Trophoblast cell (in vitro differentiated cells and primary cell): ENCODE measurements around the gene CLIC4.
A peak's percentile ranks its signal among the peaks of the same experiment; 100 is the strongest.

Experiments
- DNase-seq, 2 donors: peaks; one replicate each; pipeline ENCODE4 v3.0.0-alpha.2; 2016
- H2AFZ ChIP-seq: 2 replicates; pipeline ENCODE4 v1.6.1; 2013; ENCODE audit warnings: low read length, moderate library complexity, mild to moderate bottlenecking; ENCODE audit not compliant: insufficient read depth, poor library complexity
- H2AK5ac ChIP-seq: 2 replicates; pipeline ENCODE4 v1.6.1; 2013; ENCODE audit warnings: mild to moderate bottlenecking, low read length
- H2BK120ac ChIP-seq: 2 replicates; pipeline ENCODE4 v1.6.1; 2013; ENCODE audit warnings: low read length, mild to moderate bottlenecking, moderate library complexity; ENCODE audit not compliant: insufficient read depth, poor library complexity
- H2BK12ac ChIP-seq: 2 replicates; pipeline ENCODE4 v1.6.1; 2013; ENCODE audit warnings: mild to moderate bottlenecking, low read length, moderate library complexity
- H2BK5ac ChIP-seq: 2 replicates; pipeline ENCODE4 v1.6.1; 2013; ENCODE audit warnings: low read length, low read depth, moderate library complexity, mild to moderate bottlenecking; ENCODE audit not compliant: poor library complexity
- H3K14ac ChIP-seq: 2 replicates; pipeline ENCODE4 v1.6.1; 2013; ENCODE audit warnings: mild to moderate bottlenecking, low read length
- H3K18ac ChIP-seq: 2 replicates; pipeline ENCODE4 v1.6.1; 2013; ENCODE audit warnings: mild to moderate bottlenecking, low read length
- H3K23ac ChIP-seq: 2 replicates; pipeline ENCODE4 v1.6.1; 2013; ENCODE audit warnings: low read length
- H3K27ac ChIP-seq: 2 replicates; pipeline ENCODE4 v1.5.1; 2013; ENCODE audit warnings: low read depth, mild to moderate bottlenecking, inconsistent platforms, low read length, moderate library complexity
- H3K27me3 ChIP-seq: 2 replicates; pipeline ENCODE4 v1.6.1; 2013; ENCODE audit warnings: inconsistent platforms, mild to moderate bottlenecking, low read length, moderate library complexity; ENCODE audit not compliant: insufficient read depth
- H3K36me3 ChIP-seq, 2 experiments: 1 replicate in 1 of 2; 2 replicates in 1 of 2; pipeline ENCODE4 v1.6.1; 2013; ENCODE audit warnings: low read length in 2 of 2, mild to moderate bottlenecking in 2 of 2, moderate library complexity in 1 of 2; ENCODE audit not compliant: insufficient read depth in 2 of 2, control insufficient read depth in 1 of 2
- H3K4ac ChIP-seq: 2 replicates; pipeline ENCODE4 v1.6.1; 2013; ENCODE audit warnings: low read depth, mild to moderate bottlenecking, low read length, moderate library complexity
- H3K4me1 ChIP-seq, 2 experiments: 1 replicate in 1 of 2; 2 replicates in 1 of 2; pipeline ENCODE4 v1.6.1; 2013; ENCODE audit warnings: low read length in 2 of 2, mild to moderate bottlenecking in 2 of 2, moderate library complexity in 1 of 2; ENCODE audit not compliant: insufficient read depth in 2 of 2, control insufficient read depth in 1 of 2
- H3K4me2 ChIP-seq: 2 replicates; pipeline ENCODE4 v1.6.1; 2013; ENCODE audit warnings: inconsistent platforms, mild to moderate bottlenecking, low read length, moderate library complexity
- H3K4me3 ChIP-seq: 2 replicates; pipeline ENCODE4 v1.5.1; 2013; ENCODE audit warnings: mild to moderate bottlenecking, low read depth, low read length, inconsistent platforms
- H3K79me1 ChIP-seq: one replicate; pipeline ENCODE4 v1.6.1; 2013; ENCODE audit warnings: low read length
- H3K79me2 ChIP-seq: 2 replicates; pipeline ENCODE4 v1.6.1; 2013; ENCODE audit warnings: low read length, mild to moderate bottlenecking; ENCODE audit not compliant: control insufficient read depth, insufficient read depth, poor library complexity
- H3K9ac ChIP-seq: 2 replicates; pipeline ENCODE4 v1.6.1; 2013; ENCODE audit warnings: mild to moderate bottlenecking, low read length
- H3K9me3 ChIP-seq: 2 replicates; pipeline ENCODE4 v1.6.1; 2013; ENCODE audit warnings: low read depth, mild to moderate bottlenecking, control low read depth, inconsistent platforms, low read length; ENCODE audit not compliant: insufficient read depth
- H4K12ac ChIP-seq: 2 replicates; pipeline ENCODE4 v1.6.1; 2013; ENCODE audit warnings: low read depth, mild to moderate bottlenecking, low read length, moderate library complexity
- H4K8ac ChIP-seq: 2 replicates; pipeline ENCODE4 v1.6.1; 2013; ENCODE audit warnings: low read depth, mild to moderate bottlenecking, low read length, moderate library complexity
- H4K91ac ChIP-seq: one replicate; pipeline ENCODE4 v1.6.1; 2013; ENCODE audit warnings: low read depth, mild to moderate bottlenecking, low read length, moderate library complexity
- WGBS: extraction: QIAGEN DNeasy Blood & Tissue Kit; methylation state at CpG from one replicate; pipeline ENCODE4 v1.1.7; 2013; ENCODE audit warnings: missing lambda C conversion rate; ENCODE audit not compliant: insufficient read length, insufficient coverage; ENCODE audit errors: extremely low coverage; 5-methylcytosine and 5-hydroxymethylcytosine counted together

Gene CLIC4

GRCh38 chr1:24886241-24886640 lies 141.0 kb downstream of the CLIC4 start:
- Histone ChIP-seq H3K79me1 (no peaks in the 10 kb centered on the region), H3K9me3 (peaks cover 8% of the 10 kb centered on the region), H3K23ac (no peak overlapping the region), H3K9ac (no peak overlapping the region), H4K8ac (no peak overlapping the region), H2AFZ (no peak overlapping the region), H4K12ac (no peak overlapping the region), H2AK5ac (no peak overlapping the region), H3K4me1 (no peaks in the 10 kb centered on the region), H3K14ac (no peak overlapping the region), H3K18ac (no peak overlapping the region), H2BK5ac (no peak overlapping the region), H2BK120ac (no peak overlapping the region), H3K36me3 (no peaks in the 10 kb centered on the region), H4K91ac (no peak overlapping the region), H3K79me2 (no peaks in the 10 kb centered on the region), H3K4me2 (no peak overlapping the region), H3K27me3 (no peaks in the 10 kb centered on the region), H3K4ac (no peak overlapping the region), H3K4me3 (no peak overlapping the region), H3K27ac (no peak overlapping the region), H2BK12ac (no peak overlapping the region)
- WGBS, result no CpG with 5 or more reads among the region's 1 CpG
- DNase-seq, result no peak

DNA sequence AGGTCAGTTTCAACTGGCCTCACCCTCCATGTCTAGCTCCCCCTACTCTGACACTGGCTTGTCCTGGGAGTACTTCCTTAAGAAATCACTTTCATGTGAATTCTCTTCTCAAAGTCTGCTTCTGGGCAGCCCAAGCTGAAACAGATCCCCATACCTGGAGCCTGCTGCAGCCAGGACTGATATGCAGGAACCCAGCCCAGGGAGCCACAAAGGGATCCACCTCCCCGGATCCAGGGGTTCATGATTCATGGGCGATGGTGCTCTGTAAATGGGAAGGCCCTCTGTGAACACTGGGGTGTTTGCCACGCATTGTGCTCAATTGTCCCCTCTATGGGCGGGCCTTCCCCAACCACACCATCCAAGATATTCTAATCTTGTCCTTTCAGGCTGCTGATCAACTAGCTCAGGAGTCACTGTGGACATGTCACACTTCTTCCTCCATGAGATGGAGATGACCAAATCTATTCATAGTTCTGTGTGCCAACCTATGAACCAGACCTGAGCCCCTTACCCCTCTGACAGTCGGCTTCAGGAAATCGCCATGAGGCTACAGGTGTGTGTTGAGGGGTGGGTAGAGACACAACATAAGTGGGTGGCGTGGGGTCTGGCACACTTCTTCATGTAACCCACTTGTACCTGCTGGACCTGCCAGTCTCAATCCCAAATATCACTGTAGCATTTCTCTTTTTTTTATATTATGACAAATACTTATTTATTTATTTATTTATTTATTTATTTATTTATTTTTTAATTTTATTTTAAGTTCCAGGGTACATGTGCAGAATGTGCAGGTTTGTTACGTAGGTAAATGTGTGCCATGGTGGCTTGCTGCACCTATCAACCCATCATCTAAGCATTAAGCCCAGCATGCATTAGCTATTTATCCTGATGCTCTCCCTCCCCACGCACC lies 143.1 kb downstream of the CLIC4 start:
- H4K12ac ChIP-seq, result no peak overlapping the region
- H3K36me3 ChIP-seq, result no peaks in the 10 kb centered on the region
- no peak overlapping the region for H4K8ac ChIP-seq
- WGBS, result no CpG with 5 or more reads among the region's 9 CpGs
- no peak overlapping the region for H3K23ac ChIP-seq
- H3K4me1 ChIP-seq, result no peaks in the 10 kb centered on the region
- H3K9ac ChIP-seq, result no peak overlapping the region
- H2BK12ac ChIP-seq, result no peak overlapping the region
- no peak overlapping the region for H4K91ac ChIP-seq
- no peak overlapping the region for H3K18ac ChIP-seq
- H3K27me3 ChIP-seq, result no peaks in the 10 kb centered on the region
- no peak overlapping the region for H3K27ac ChIP-seq
- H3K79me2 ChIP-seq, result no peaks in the 10 kb centered on the region
- no peak overlapping the region for H3K14ac ChIP-seq
- peaks cover 16% of the 10 kb centered on the region for H3K9me3 ChIP-seq
- H3K4me2 ChIP-seq, result no peak overlapping the region
- H2AFZ ChIP-seq, result no peak overlapping the region
- H3K4me3 ChIP-seq, result no peak overlapping the region
- no peak overlapping the region for H2BK120ac ChIP-seq
- DNase-seq, result no peak
- H2BK5ac ChIP-seq, result no peak overlapping the region
- H2AK5ac ChIP-seq, result no peak overlapping the region
- no peaks in the 10 kb centered on the region for H3K79me1 ChIP-seq
- H3K4ac ChIP-seq, result no peak overlapping the region

DNA sequence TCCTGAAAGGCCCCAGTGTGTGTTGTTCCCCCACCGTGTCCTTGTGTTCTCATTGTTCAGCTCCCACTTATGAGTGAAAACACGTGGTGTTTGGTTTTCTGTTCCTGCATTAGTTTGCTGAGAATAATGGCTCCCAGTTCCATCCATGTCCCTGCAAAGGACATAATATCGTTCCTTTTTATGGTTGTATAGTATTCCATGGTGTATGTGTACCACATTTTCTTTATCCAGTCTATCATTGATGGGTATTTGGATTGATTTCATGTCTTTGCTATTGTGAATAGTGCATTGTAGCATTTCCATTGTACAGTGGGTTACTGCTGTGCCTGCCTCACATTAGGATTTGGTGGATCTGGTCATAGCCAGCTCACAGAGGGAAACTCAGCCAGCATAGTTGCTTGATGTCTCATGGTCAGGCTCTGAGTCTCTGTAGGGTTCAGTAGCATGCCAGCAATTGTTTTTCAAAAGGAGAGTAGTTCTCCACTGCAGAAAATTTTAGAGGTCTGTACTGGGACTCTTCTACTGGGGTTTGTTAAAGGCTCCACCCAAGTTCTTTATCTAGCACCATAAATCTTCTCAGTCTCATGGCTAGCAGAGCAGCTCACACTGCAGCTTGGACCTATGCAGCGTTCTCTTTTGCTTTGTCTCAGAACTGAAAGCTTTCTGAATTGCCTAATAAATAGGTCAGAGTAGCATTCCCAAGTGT lies 143.9 kb downstream of the CLIC4 start:
- no peak overlapping the region for H3K4me2 ChIP-seq
- H3K27ac ChIP-seq, result no peak overlapping the region
- H3K36me3 ChIP-seq, result no peaks in the 10 kb centered on the region
- no peak overlapping the region for H3K9ac ChIP-seq
- DNase-seq, result peak; percentile 20 to 66
- no peak overlapping the region for H4K8ac ChIP-seq
- no peak overlapping the region for H3K4me3 ChIP-seq
- no CpG with 5 or more reads among the region's 4 CpGs for WGBS
- H4K12ac ChIP-seq, result no peak overlapping the region
- no peak overlapping the region for H3K4ac ChIP-seq
- H2BK5ac ChIP-seq, result no peak overlapping the region
- H2BK120ac ChIP-seq, result no peak overlapping the region
- H3K23ac ChIP-seq, result no peak overlapping the region
- H3K14ac ChIP-seq, result no peak overlapping the region
- no peaks in the 10 kb centered on the region for H3K79me2 ChIP-seq
- no peaks in the 10 kb centered on the region for H3K27me3 ChIP-seq
- H3K79me1 ChIP-seq, result no peaks in the 10 kb centered on the region
- no peak overlapping the region for H2BK12ac ChIP-seq
- no peak overlapping the region for H2AK5ac ChIP-seq
- H2AFZ ChIP-seq, result no peak overlapping the region
- H4K91ac ChIP-seq, result no peak overlapping the region
- H3K18ac ChIP-seq, result no peak overlapping the region
- H3K4me1 ChIP-seq, result no peaks in the 10 kb centered on the region
- H3K9me3 ChIP-seq, result peaks cover 16% of the 10 kb centered on the region

- Histone ChIP-seq H2AK5ac (no peak overlapping the region), H3K79me1 (no peaks in the 10 kb centered on the region), H3K4me3 (no peak overlapping the region), H2AFZ (no peak overlapping the region), H3K9me3 (peaks cover 16% of the 10 kb centered on the region), H2BK12ac (no peak overlapping the region), H3K27ac (no peak overlapping the region), H3K27me3 (no peaks in the 10 kb centered on the region), H3K4me1 (no peaks in the 10 kb centered on the region), H4K12ac (no peak overlapping the region), H2BK5ac (no peak overlapping the region), H3K14ac (no peak overlapping the region), H2BK120ac (no peak overlapping the region), H3K23ac (no peak overlapping the region), H3K4ac (no peak overlapping the region), H4K91ac (no peak overlapping the region), H3K79me2 (no peaks in the 10 kb centered on the region), H3K36me3 (no peaks in the 10 kb centered on the region), H3K9ac (no peak overlapping the region), H3K4me2 (no peak overlapping the region), H4K8ac (no peak overlapping the region), H3K18ac (no peak overlapping the region)
- no peak for DNase-seq
- no CpG with 5 or more reads among the region's 2 CpGs for WGBS
Measured at GRCh38 chr1:24890887-24891286, 145.6 kb downstream of the CLIC4 start.
